MM.1S (cell line): Measurements from ENCODE around the gene ATP10B.

Source experiments
- EZH2 ChIP-seq: fragments of 300-600 bp; sonication (generic); optimal IDR thresholded peaks from 2 replicates; pipeline ENCODE3; 2017; ENCODE audit warnings: low read depth, mild to moderate bottlenecking, antibody characterized with exemption, low read length, mixed read lengths
- EZH2phosphoT487 ChIP-seq: fragments of 300-600 bp; sonication (generic); IDR thresholded peaks from 2 replicates; pipeline ENCODE4 v1.6.1; 2018; ENCODE audit warnings: antibody characterized with exemption, low read length

- no peak for TF ChIP-seq EZH2phosphoT487
- no peak for TF ChIP-seq EZH2
Measured at GRCh38 chr5:160555971-160556631, 295.9 kb downstream of the ATP10B start.
